H1 (cell line): ENCODE data around the gene GRIFIN. TPM values are rescaled to one million over a fixed set of nuclear protein-coding genes. Genes with fewer than 3 reads are reported as not detected.
A peak's percentile ranks its signal among the peaks of the same experiment; 100 is the strongest.

ENCODE experiments used
- CTCF ChIP-seq, 3 experiments: IDR thresholded peaks; 1 replicate in 2 of 3; 2 replicates in 1 of 3; pipeline versions ENCODE4 v1.5.1 to v1.6.1; 2011; ENCODE audit warnings: low read length in 3 of 3, mild to moderate bottlenecking in 3 of 3, inconsistent platforms in 2 of 3, low read depth in 1 of 3, moderate library complexity in 1 of 3; ENCODE audit not compliant: insufficient read depth in 1 of 3; ENCODE audit errors: control extremely low read depth in 1 of 3
- polyA plus RNA-seq, 7 experiments: library from polyadenylated mRNA; depleted of rRNA in 3 of 7; stranded (reverse) in 5 of 7; unstranded in 2 of 7; fragments of >200 nt in 5 of 7; fragments of 200-250 nt in 2 of 7; gene quantifications; 1 replicate in 5 of 7; 2 replicates in 1 of 7; 4 replicates in 1 of 7; pipeline versions ENCODE4 v1.2.1 to v1.2.3, GENCODE V29; 2011 to 2013; ENCODE audit warnings: missing spikeins in 2 of 7, mixed read lengths in 2 of 7
- total RNA-seq: library from RNA; stranded (reverse); fragmentation: NEBNext Ultra II Directional; extraction: Animal tissue kit (Norgen Biotek cat#: 25700); gene quantifications from 2 replicates; pipeline ENCODE4 v1.2.1, GENCODE V29; 2021

GRIFIN gene
- total and polyA plus RNA-seq, 2 of the 8 experiments (the other 6 are each of a cell fraction or from before 2014, with no cell fraction given) = not detected

GRCh38 chr7:2452074-2452507 is 24.1 kb downstream of the GRIFIN start (continued):
- peak in 1 of 3 experiments; percentile 11; a peak in 1 of 4 replicates for TF ChIP-seq CTCF (IDR thresholded peaks at IDR 0.05; ENCODE audit: control extremely low read depth in 1 of 3, insufficient read depth in 1 of 3, low read depth in 1 of 3, low read length in 3 of 3)
